HG02623 (cell line): ENCODE measurements around the gene CRYGB.

ENCODE experiments used
- ATAC-seq: cut with Tn5 transposase; IDR thresholded peaks from one replicate; pipeline ENCODE4 v1.9.1; 2021; ENCODE audit warnings: moderate library complexity; ENCODE audit not compliant: unreplicated experiment

CRYGB gene

GRCh38 chr2:208146006-208146405, at the start of gene CRYGB:
Gene CRYGB, minus strand, starts transcription at chr2:208146158. Its CDS starts 38 bp downstream, at chr2:208146120.
- ATAC-seq = no peak

GRCh38 chr2:208195531-208195930, 49.6 kb upstream of the CRYGB start:
- ATAC-seq = no peak

GRCh38 chr2:208192611-208193236, 46.8 kb upstream of the CRYGB start:
- no peak for ATAC-seq

GRCh38 chr2:208189810-208190503, 44.0 kb upstream of the CRYGB start, which contains the start of gene C2orf80:
Gene C2orf80, minus strand, starts transcription at chr2:208190030. Its CDS starts 3,044 bp downstream, at chr2:208186986.
- no peak for ATAC-seq

- ATAC-seq = no peak
Observed at GRCh38 chr2:208189069-208189809, 43.3 kb upstream of the CRYGB start.

GRCh38 chr2:208186893-208187292, 40.9 kb upstream of the CRYGB start:
- no peak for ATAC-seq

- ATAC-seq = no peak
Observed at GRCh38 chr2:208186465-208186864, 40.5 kb upstream of the CRYGB start.

GRCh38 chr2:208183972-208184705, 38.2 kb upstream of the CRYGB start:
- no peak for ATAC-seq

- no peak for ATAC-seq
Observed at GRCh38 chr2:208183526-208183925, 37.6 kb upstream of the CRYGB start.

GRCh38 chr2:208182835-208183234, 36.9 kb upstream of the CRYGB start:
- ATAC-seq = no peak

- ATAC-seq = no peak
Observed at GRCh38 chr2:208179028-208179609, 33.2 kb upstream of the CRYGB start.

GRCh38 chr2:208175840-208176153, 29.8 kb upstream of the CRYGB start:
- no peak for ATAC-seq

- peak; percentile 99 for ATAC-seq
Observed at GRCh38 chr2:208175069-208175839, 29.3 kb upstream of the CRYGB start.

- ATAC-seq = no peak
Observed at GRCh38 chr2:208174144-208174543, 28.2 kb upstream of the CRYGB start.

GRCh38 chr2:208172125-208172524, 26.2 kb upstream of the CRYGB start:
- ATAC-seq = no peak

- ATAC-seq = no peak
Observed at GRCh38 chr2:208164951-208165755, 19.2 kb upstream of the CRYGB start.

GRCh38 chr2:208163489-208163888, 17.5 kb upstream of the CRYGB start, which contains the start of gene CRYGA:
Gene CRYGA, minus strand, starts transcription at chr2:208163589. Its CDS starts 33 bp downstream, at chr2:208163556.
- no peak for ATAC-seq

- no peak for ATAC-seq
Observed at GRCh38 chr2:208156439-208156838, 10.5 kb upstream of the CRYGB start.

- no peak for ATAC-seq
Observed at GRCh38 chr2:208153156-208153555, 7.2 kb upstream of the CRYGB start.
